NCI-H2107 treated with DMSO at 0.1 percent for 48 hours (cell line): ENCODE measurements around the gene KARS1.

ENCODE experiments used
- DNase-seq: peaks from one replicate; lab custom pipeline; 2025; ENCODE audit not compliant: unreplicated experiment; lab: John Stamatoyannopoulos, UW

KARS1 gene

DNA sequence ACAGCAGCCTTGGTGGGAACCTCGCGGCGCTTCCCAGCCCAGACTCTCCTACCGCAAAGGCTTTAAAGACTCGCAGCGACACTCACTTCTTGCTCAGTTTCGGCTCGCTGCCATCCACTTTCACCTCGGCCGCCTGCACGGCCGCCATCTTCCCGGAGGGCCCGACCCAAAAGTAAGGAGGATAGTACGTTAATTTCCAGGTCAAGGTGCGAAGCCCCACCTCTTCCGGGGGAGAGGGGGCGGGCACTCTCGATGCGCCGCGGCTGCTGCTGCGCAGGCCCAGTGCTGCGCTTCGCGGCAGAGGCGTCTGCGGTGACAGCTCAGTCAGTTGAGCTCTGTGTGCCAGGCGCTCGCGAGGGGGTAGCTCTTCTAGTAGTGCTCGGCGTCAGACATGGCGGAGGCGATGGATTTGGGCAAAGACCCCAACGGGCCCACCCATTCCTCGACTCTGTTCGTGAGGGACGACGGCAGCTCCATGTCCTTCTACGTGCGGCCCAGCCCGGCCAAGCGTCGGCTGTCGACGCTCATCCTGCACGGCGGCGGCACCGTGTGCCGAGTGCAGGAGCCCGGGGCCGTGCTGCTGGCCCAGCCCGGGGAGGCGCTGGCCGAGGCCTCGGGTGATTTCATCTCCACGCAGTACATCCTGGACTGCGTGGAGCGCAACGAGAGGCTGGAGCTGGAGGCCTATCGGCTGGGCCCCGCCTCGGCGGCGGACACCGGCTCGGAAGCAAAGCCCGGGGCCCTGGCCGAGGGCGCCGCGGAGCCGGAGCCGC lies at the start of gene KARS1, which contains the start of gene TERF2IP:
Gene KARS1 (minus strand): TSS at position 174 of the 773 bp plus-strand sequence. CDS start 26 bp downstream, at position 148.
Gene TERF2IP (plus strand): TSS at position 282 of the 773 bp plus-strand sequence. CDS start 110 bp downstream, at position 392.
- peak; percentile 87 for DNase-seq

GRCh38 chr16:75695708-75696107 lies 48.2 kb upstream of the KARS1 start:
- DNase-seq: no peak

- no peak for DNase-seq
These were observed 39.9 kb upstream of the KARS1 start for GRCh38 chr16:75687361-75687760.

DNA sequence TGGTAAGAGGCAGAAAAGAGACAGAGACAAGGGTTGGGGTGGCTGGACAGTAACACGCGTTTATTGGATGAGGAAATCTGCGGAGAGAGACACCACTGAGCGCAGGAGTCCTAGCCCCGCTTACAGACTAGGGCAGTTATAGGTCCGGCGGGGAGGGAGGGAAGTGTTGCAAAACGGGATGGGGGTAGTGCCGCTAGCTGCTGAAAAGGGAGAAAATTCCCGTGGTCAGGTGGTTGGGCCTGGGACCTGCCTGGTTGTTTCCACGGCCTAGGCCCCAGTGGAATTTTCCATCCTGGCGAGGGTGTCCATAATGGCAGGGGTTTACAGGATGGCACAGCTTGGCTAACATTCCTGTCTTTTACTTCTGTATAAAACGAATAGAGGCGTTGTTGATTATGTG lies 34.8 kb upstream of the KARS1 start:
- no peak for DNase-seq

GRCh38 chr16:75679366-75679765 lies 31.9 kb upstream of the KARS1 start:
- no peak for DNase-seq

DNA sequence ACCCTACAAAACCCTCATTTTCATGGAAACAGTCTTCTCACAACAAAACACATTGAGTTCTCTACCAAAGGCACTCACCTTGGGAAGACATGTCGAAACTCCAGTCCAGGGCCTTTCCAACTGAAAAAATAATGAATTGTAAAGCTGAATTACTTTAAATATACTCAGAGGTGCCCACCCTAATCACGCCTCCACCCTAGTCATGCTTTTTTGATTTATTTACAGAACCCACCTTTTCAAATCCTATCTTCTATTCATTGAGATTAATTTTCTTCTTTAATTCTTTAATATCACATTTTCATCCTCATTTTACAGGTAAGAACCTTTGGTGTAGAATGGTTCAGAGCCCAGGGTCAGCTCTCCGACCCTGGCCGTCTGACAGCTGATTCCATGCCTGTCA lies 29.4 kb upstream of the KARS1 start, which contains the start of gene CPHXL2:
Gene CPHXL2 (minus strand): TSS at position 101 of the 400 bp plus-strand sequence. CDS start 10 bp downstream, at position 91.
- DNase-seq: no peak

DNA sequence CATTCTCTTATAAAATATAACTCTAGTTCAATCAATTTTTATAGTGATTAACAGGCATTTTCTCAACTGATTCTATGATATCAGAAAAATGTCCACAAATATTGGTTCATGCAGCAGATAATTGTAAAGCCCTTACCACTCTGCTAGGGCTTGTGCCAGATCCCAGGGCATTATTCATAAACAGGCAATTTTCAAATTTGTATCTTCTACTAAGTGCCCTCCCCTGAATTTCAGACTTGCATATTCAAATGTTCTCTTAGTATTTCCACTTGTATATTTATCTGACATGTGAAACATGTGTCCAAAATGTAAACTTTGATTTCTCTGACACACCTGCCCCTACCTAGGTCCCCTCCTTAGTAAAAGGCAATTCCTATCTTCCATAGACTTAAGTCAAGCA lies 20.0 kb upstream of the KARS1 start:
- no peak for DNase-seq

- DNase-seq: no peak
These were observed 13.3 kb upstream of the KARS1 start for GRCh38 chr16:75660726-75661302.

DNA sequence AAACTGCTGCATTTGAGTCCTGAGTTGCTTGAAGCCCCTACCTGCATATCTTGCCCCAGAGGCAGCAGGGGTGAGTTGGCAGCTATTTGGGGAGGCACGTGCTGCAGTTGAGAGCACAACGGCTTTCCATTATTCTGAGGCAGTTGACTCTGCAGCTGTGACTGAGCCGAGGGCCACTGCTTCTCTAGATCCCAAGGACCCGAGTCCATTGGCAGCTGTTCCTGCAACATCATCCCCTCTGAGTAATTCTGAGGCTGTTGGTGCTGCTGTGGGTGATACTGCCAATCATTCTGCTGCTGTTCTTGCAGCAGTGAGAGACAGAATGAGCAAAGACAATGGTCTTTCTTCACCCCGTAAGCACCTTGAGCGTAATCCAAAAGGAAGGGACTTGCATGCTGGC lies 12.9 kb upstream of the KARS1 start:
- DNase-seq: no peak

DNA sequence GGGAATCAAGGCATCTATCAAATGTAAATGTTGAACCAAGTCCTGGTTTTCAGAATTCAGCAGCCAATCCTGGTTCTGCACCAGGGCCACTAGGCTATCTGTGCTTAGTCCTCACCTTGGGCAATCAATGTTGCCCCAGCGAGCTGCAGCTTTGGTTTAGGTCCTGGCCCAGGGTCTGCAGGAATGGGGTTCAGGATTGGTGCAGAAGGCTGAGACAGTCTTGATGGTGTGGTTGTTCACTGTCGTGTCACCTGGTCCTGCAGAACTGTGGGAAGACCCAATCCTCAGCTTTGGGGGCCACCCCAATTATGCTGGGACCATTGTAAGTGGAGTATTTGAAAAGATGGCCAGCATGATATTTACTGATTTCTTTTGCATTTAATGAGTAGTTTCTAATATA lies 10.7 kb upstream of the KARS1 start:
- DNase-seq: no peak

- DNase-seq: no peak
These were observed 6.5 kb upstream of the KARS1 start for GRCh38 chr16:75653922-75654321.

GRCh38 chr16:75648265-75649076 lies 1.0 kb upstream of the KARS1 start:
- DNase-seq: peak; percentile 59

DNA sequence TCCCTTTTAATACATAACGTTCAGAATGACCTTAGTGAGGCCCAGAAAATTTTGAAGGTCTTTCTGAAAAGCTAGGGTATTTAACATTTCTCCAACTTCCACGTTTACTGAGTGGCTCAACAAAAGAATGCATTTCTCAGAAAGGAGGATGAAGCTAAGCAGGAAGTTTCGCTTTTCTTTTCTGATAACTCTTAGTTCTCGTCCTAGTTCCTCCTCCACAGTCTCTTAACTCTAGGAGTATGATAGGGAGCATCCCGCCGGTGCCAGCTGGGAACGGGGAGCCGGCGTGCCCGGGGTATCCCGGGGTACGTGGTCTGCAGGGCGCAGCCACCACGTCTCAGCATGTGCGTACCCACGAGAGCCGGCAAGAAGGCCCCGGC lies 363 bp downstream of the KARS1 start:
- no peak for DNase-seq

GRCh38 chr16:75644240-75645012 lies 3.0 kb downstream of the KARS1 start:
- no peak for DNase-seq

DNA sequence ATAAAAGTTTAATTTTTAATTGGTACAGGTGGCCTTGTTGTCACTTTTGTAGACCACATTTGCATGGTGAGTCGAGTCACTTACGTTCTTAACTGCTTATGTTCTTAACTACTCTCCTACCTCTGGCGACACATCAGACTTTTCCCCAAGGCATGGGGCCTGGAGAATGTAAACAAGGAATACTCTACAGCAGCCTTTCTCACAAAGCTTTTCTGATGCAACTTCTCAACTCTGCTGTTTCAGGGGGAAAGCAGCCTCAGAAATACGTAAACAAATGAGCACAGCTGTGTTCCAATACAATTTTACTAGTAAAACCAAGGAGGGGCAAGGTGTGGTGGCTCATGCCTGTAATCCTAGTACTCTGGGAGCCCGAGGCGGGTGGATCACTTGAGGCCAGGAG lies 6.9 kb downstream of the KARS1 start:
- no peak for DNase-seq

DNA sequence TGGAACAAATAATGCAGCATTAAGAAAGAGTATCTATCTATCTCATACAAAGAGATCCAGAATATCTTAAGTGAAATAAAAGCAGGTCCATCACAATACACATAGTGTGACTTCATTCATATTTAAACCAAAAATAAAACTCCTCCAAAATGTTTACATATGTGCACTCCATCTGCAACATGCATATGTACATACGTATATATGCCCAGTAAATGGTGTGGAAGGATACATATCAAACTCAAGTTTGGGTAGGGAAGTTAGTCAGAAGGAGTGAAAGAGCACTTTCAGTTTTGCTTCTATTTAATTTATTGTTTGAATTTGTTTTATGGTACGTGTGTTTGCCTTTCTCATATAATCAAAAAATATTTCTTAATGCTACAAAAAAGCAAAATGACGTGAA lies 12.4 kb downstream of the KARS1 start:
- no peak for DNase-seq

DNA sequence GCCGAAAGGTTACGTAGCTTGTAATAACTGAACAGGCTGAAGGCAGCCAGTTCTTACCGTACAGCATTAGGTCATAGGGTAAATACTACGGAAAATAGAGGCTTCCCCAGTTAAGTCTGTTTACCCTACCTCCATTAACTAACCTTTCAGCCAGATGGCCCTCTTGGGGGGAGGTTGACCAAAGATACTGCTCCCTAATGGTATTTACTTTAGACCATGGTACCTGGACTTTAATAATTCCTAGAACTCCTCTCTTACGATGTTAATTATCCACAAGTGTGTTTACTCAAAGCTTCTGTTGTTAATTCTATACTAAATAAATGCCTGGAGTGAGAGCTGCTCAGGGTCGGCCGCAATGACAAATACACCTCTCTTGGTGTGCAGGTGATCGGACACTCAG lies 14.6 kb downstream of the KARS1 start:
- no peak for DNase-seq

- DNase-seq: no peak
These were observed 17.4 kb downstream of the KARS1 start for GRCh38 chr16:75630052-75630451.

GRCh38 chr16:75629132-75629531 lies 18.3 kb downstream of the KARS1 start:
- no peak for DNase-seq

DNA sequence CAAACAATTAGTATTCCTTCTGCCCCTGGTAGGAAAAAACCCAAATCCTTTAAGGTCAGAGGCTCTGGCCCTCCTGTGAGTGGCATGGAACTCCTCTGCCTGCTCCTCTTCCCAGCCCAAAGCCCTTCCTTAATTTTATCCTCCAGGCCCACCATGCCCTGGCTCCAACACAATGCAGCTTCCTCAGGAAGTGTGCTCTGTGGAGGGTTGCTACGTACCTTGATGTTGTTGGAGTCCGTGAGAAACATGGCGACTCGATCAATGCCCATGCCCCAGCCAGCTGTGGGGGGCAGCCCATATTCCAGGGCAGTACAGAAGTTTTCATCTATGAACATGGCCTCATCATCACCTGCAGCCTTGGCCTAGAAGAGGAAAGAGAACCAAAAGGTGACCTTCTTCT lies 19.1 kb downstream of the KARS1 start:
- DNase-seq: no peak

GRCh38 chr16:75627851-75628250 lies 19.6 kb downstream of the KARS1 start:
- DNase-seq: no peak
